Skeletal muscle tissue (tissue), 4 donors: ENCODE measurements around the gene FLII. TPM values are rescaled to one million over a fixed set of nuclear protein-coding genes. Genes with fewer than 3 reads are reported as not detected.
"Not testable (repeated sequence)": the region's sequence is repeated elsewhere in the genome, so short reads cannot be mapped to it uniquely, and the experiment has no call there.

Experiments used
- H3K27ac ChIP-seq: one replicate; pipeline ENCODE4 v1.7.0; 2013; ENCODE audit warnings: mild to moderate bottlenecking, low read depth, low read length, inconsistent platforms
- H3K27me3 ChIP-seq, 3 donors: one replicate each; pipeline ENCODE4 v1.7.0; 2013; ENCODE audit warnings: low read length in 3 of 3; ENCODE audit not compliant: control insufficient read depth in 3 of 3, insufficient read depth in 3 of 3
- H3K36me3 ChIP-seq, 3 donors: one replicate each; pipeline ENCODE4 v1.7.0; 2013; ENCODE audit warnings: low read length in 3 of 3; ENCODE audit not compliant: control insufficient read depth in 3 of 3, insufficient read depth in 3 of 3
- H3K4me1 ChIP-seq, 3 donors: one replicate each; pipeline ENCODE4 v1.7.0; 2013; ENCODE audit warnings: low read length in 3 of 3, mild to moderate bottlenecking in 3 of 3; ENCODE audit not compliant: control insufficient read depth in 3 of 3, insufficient read depth in 3 of 3
- H3K4me3 ChIP-seq, 3 donors: one replicate each; pipeline ENCODE4 v1.7.0; 2013; ENCODE audit warnings: low read length in 3 of 3
- H3K9ac ChIP-seq, 3 donors: one replicate each; pipeline ENCODE4 v1.7.0; 2013; ENCODE audit warnings: low read length in 3 of 3, mild to moderate bottlenecking in 3 of 3, moderate library complexity in 2 of 3, low read depth in 1 of 3
- H3K9me3 ChIP-seq, 3 donors: one replicate each; pipeline ENCODE4 v1.7.0; 2013; ENCODE audit warnings: low read length in 3 of 3; ENCODE audit not compliant: control insufficient read depth in 3 of 3
- total RNA-seq: library from RNA; depleted of rRNA; stranded (reverse); fragments of >200 nt; gene quantifications from one replicate; pipeline ENCODE4 v1.2.3, GENCODE V29; 2014
- donor health status: Osteomylitis.

FLII gene
- total RNA-seq, 1 donor from 2014 or later: 193 TPM

DNA sequence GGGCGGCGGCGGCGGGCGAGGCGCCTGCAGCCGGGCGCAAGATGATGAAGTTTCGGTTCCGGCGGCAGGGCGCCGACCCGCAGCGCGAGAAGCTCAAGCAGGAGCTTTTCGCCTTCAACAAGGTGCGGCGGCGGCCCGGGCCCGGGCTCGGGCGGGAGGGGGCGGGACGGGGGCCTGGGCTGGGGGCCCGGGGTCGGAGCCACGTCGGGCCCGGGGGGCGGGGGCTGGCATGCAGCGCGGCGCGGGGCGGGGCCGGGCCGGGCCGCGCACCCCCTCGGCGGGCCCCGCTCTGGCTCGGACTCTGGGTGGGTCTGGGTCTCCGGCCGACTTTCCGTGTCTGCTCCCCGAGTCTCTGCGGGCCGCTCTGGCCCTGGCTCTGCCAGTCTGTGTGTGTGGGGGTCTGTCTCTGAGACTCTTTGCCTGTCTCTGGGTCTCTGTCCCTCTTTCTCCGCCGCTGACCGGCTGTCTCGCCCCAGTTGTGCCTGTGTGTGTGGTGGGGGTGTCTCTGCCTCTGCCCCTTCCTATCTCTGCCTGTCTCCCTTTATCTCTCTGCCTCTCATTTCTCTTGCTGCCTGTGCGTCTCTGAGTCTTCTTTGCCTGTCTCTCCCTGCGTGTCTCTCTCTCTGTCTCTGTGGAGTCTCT, 32.8 kb downstream of the FLII start:
- no peaks in the 10 kb centered on the region for H3K9me3 ChIP-seq
- peak overlapping the region; percentile 81 to 90 (median 86) for H3K9ac ChIP-seq
- H3K4me3 ChIP-seq: peak overlapping the region; percentile 76 to 88 (median 82)
- H3K4me1 ChIP-seq: peaks cover 17 to 22% (median 21%) of the 10 kb centered on the region in 3 donors
- no peaks in the 10 kb centered on the region for H3K27me3 ChIP-seq
- no peak overlapping the region for H3K27ac ChIP-seq
- no peaks in the 10 kb centered on the region for H3K36me3 ChIP-seq

DNA sequence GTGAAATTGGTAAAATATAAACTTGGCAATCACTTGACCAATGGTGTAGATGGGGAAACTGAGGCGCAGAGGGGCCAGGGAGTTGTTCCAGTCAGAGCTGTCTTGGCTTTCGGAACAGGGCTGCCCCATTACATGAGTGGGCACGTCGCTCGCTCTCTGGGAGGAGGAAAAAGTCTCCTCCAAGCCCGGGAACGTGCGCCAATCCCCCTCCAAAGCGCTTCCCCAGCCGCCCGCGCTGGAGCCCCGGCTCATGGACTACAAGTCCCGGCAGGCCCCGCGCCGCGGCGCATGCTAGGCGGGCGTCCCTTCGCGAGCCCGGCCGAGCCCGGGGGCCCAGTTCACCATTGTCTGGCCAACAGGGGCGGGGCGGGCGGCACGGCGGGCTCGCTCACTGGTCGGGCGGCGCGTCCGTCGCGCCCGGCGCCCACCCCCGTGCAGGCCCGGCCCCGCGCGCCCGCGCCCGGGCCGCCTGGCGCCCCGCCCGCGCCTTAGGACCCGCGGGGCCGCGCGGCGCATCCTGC, 33.4 kb downstream of the FLII start, which contains the start of gene LLGL1:
TSS of gene LLGL1 (plus strand) at position 515 of the 521 bp plus-strand sequence. CDS start 48 bp downstream, outside the sequence.
- Histone ChIP-seq H3K9ac (peak within 1 kb of the TSS; percentile 81 to 90 (median 86)), H3K9me3 (no peaks in the 10 kb centered on the region), H3K27me3 (no peaks in the 10 kb centered on the region), H3K27ac (peak within 1 kb of the TSS; percentile 76), H3K4me1 (peaks cover 17 to 22% (median 21%) of the 10 kb centered on the region in 3 donors), H3K4me3 (peak within 1 kb of the TSS; percentile 76 to 88 (median 82)), H3K36me3 (no peaks in the 10 kb centered on the region)

- Histone ChIP-seq H3K36me3 (no peaks in the 10 kb centered on the region), H3K4me1 (peaks cover 17 to 22% (median 21%) of the 10 kb centered on the region in 3 donors), H3K9me3 (no peaks in the 10 kb centered on the region), H3K4me3 (peak overlapping the region; percentile 59 to 81 (median 70)), H3K9ac (peak overlapping the region; percentile 41 to 83 (median 75)), H3K27ac (peak overlapping the region; percentile 76), H3K27me3 (no peaks in the 10 kb centered on the region)
These were observed 34.0 kb downstream of the FLII start for GRCh38 chr17:18224387-18225120.

DNA sequence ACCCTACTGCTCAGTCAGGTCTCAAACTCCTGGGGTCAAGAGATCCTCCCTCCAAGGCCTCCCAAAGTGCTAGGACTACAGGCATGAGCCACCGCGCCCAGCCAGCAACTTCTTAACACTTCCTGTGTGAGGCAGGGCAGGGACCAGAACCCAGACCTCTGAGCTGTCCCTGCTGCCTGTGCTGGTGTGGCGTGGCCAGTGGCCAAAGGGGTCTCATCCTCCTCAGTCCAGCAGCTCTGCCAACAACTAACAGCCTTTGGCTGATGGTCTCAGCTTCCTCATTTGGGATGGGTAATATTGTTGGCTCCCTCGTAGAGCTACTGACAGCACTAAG, 34.5 kb downstream of the FLII start:
- Histone ChIP-seq H3K36me3 (no peaks in the 10 kb centered on the region), H3K4me3 (no peak overlapping the region), H3K27me3 (no peaks in the 10 kb centered on the region), H3K4me1 (peaks cover 17 to 26% (median 21%) of the 10 kb centered on the region in 3 donors), H3K9me3 (no peaks in the 10 kb centered on the region), H3K27ac (peak overlapping the region; percentile 76), H3K9ac (peak overlapping the region in 2 of 3 donors; percentile 41 to 83)

DNA sequence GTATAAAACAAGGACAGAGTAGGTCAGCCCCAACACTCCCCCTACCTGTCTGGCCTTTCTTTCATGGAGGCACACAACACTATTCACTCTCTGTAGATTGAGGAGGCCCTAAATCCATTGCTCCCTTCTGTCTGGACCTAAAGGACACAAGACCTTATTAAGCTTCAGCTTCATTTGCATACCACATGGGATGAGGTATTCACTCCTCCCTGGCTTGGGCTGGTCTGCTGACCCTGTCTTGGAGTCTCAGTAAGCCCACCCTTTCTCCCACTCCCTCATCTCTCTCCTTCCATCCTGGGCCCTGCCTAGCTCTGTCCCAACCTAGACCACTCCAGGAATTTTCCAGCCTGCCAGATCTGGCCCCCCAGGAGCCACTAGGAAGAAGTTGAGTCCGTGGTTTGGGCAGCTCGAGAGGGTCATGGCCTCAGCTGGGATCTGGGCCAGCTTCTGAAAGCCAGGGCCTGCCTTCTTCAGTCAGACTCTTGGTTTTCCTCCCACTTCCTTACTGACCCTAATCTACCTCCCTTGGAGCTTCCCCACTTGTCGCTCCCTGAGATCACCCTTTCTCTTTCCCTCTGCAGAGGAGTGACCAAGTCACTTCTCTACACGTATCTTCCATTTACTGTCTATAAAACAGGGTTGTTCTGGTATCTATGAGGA, 39.7 kb downstream of the FLII start:
- H3K9ac ChIP-seq: peak overlapping the region in 1 of 3 donors; percentile 20
- H3K4me1 ChIP-seq: peaks cover 9 to 14% (median 12%) of the 10 kb centered on the region in 3 donors
- H3K27ac ChIP-seq: no peak overlapping the region
- no peaks in the 10 kb centered on the region for H3K36me3 ChIP-seq
- no peaks in the 10 kb centered on the region for H3K27me3 ChIP-seq
- H3K4me3 ChIP-seq: no peak overlapping the region
- no peaks in the 10 kb centered on the region for H3K9me3 ChIP-seq

DNA sequence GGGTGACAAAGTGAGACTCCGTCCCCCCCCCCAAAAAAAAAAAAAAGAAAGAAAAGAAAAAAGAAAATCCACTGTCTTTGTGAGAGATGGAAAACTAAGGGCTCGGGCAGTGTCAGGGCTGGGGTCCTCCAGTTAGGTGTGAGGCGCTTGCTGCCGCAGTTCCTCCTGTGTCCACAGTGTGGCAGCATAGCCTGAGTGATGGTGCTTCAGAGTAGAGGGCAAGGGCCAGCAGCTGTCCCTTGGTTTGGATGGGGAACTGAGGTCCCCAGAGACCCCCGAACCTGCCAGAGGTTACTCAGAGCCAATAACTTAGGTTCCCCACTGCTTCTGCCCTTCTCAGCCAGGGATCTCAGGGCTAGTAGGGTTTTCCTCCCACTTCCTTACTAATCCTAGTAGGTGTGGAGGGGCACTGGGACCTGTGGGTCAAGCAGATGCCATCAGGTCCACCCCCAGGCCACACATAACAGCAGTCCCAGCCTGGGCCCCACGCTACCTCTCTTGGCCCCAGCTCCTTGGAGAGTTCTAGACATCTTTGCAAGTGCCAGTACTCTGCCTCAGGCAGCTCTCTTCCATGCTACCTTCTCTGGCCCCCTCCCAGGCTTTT, 41.0 kb downstream of the FLII start:
- Histone ChIP-seq H3K9me3 (no peaks in the 10 kb centered on the region), H3K4me1 (peaks cover 9 to 14% (median 12%) of the 10 kb centered on the region in 3 donors), H3K27ac (peak overlapping the region; percentile 11), H3K4me3 (no peak overlapping the region), H3K27me3 (no peaks in the 10 kb centered on the region), H3K9ac (no peak overlapping the region), H3K36me3 (no peaks in the 10 kb centered on the region)

DNA sequence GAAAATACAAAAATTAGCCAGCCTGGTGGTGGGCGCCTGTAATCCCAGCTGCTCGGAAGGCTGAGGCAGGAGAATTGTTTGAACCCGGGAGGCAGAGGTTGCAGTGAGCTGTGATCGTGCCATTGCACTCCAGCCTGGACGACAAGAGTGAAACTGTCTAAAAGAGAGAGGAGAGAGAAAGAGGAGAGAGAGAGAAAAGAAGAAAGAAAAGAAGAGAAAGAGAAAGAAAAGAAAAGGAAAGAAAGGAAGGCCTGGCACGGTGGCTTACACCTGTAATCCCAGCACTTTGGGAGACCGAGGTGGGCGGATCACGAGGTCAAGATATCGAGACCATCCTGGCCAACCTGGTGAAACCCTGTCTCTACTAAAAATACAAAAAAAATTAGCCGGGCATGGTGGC, 41.6 kb downstream of the FLII start:
- H3K9ac ChIP-seq, H3K9me3 ChIP-seq, H3K4me3 ChIP-seq, H3K27me3 ChIP-seq, H3K36me3 ChIP-seq, H3K27ac ChIP-seq: not testable (repeated sequence)
- H3K4me1 ChIP-seq: peaks cover 9 to 14% (median 12%) of the 10 kb centered on the region in 3 donors

GRCh38 chr17:18213666-18214270, 44.8 kb downstream of the FLII start:
- no peak overlapping the region for H3K9ac ChIP-seq
- no peaks in the 10 kb centered on the region for H3K27me3 ChIP-seq

DNA sequence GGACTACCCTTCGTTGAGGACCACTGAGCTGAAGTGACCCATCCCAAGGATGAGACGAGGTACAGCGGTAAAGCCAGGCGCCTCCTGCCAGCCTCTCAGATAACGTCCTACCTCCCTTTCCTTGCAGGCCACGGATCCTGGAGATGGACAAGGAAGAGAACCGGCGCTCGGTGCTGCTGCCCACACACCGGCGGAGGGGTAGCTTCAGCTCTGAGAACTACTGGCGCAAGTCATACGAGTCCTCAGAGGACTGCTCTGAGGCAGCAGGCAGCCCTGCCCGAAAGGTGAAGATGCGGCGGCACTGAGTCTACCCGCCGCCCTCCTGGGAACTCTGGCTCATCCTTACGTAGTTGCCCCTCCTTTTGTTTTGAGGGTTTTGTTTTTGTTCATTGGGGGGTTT, 50.4 kb downstream of the FLII start:
- H3K36me3 ChIP-seq: peaks cover 46 to 62% (median 53%) of the 10 kb centered on the region in 3 donors

More at GRCh38 chr17:18213666-18214270, 44.8 kb downstream of the FLII start:
- Histone ChIP-seq H3K9me3 (no peaks in the 10 kb centered on the region), H3K4me3 (no peak overlapping the region), H3K27ac (no peak overlapping the region), H3K4me1 (peaks cover 7 to 11% (median 8%) of the 10 kb centered on the region in 3 donors), H3K36me3 (peaks cover 17 to 23% (median 21%) of the 10 kb centered on the region in 3 donors)

More for the DNA sequence above, 50.4 kb downstream of the FLII start:
- no peak overlapping the region for H3K9ac ChIP-seq
- no peaks in the 10 kb centered on the region for H3K27me3 ChIP-seq
- peaks cover 3 to 11% (median 10%) of the 10 kb centered on the region in 3 donors for H3K4me1 ChIP-seq
- no peaks in the 10 kb centered on the region for H3K9me3 ChIP-seq
- no peak overlapping the region for H3K4me3 ChIP-seq
- no peak overlapping the region for H3K27ac ChIP-seq
